HG03064 (cell line): Measurements from ENCODE around the gene TSTD1.
"Not testable (repeated sequence)": the region's sequence is repeated elsewhere in the genome, so short reads cannot be mapped to it uniquely, and the experiment has no call there.

Experiments used
- ATAC-seq: cut with Tn5 transposase; IDR thresholded peaks from one replicate; pipeline ENCODE4 v1.9.1; 2021; ENCODE audit warnings: low read depth; ENCODE audit not compliant: unreplicated experiment

The TSTD1 gene

GRCh38 chr1:161012420-161012819, 26.3 kb downstream of the TSTD1 start:
- no peak for ATAC-seq

GRCh38 chr1:161009602-161010211, 29.1 kb downstream of the TSTD1 start:
- ATAC-seq = no peak

GRCh38 chr1:161008869-161009510, 29.8 kb downstream of the TSTD1 start:
- ATAC-seq = no peak

- ATAC-seq = no peak
Measured at GRCh38 chr1:161007369-161007768, 31.4 kb downstream of the TSTD1 start.

- no peak for ATAC-seq
Measured at GRCh38 chr1:161006563-161006962, 32.2 kb downstream of the TSTD1 start.

- ATAC-seq = no peak
Measured at GRCh38 chr1:161001525-161001924, 37.2 kb downstream of the TSTD1 start.

- ATAC-seq = no peak
Measured at GRCh38 chr1:161000736-161001480, 37.9 kb downstream of the TSTD1 start.

- ATAC-seq = no peak
Measured at GRCh38 chr1:160999376-160999775, 39.4 kb downstream of the TSTD1 start.

- no peak for ATAC-seq
Measured at GRCh38 chr1:160997323-160998038, 41.3 kb downstream of the TSTD1 start.

GRCh38 chr1:160996178-160996577, 42.6 kb downstream of the TSTD1 start:
- no peak for ATAC-seq

GRCh38 chr1:160993544-160994193, 45.1 kb downstream of the TSTD1 start:
- no peak for ATAC-seq

- not testable (repeated sequence) for ATAC-seq
Measured at GRCh38 chr1:160992036-160992435, 46.7 kb downstream of the TSTD1 start.
